ENCODE measurements around the gene PPM1L.

GRCh38 chr3:160773722-160774121 lies 17.7 kb downstream of the PPM1L start:
- TF ChIP-seq EP300 (IDR thresholded peaks at IDR 0.05) (no peak), POLR2A (IDR thresholded peaks at IDR 0.05; ENCODE audit: low read depth) (no peak), POLR2AphosphoS5 (IDR thresholded peaks at IDR 0.05) (no peak)
- TF ChIP-seq, protein P1, sequence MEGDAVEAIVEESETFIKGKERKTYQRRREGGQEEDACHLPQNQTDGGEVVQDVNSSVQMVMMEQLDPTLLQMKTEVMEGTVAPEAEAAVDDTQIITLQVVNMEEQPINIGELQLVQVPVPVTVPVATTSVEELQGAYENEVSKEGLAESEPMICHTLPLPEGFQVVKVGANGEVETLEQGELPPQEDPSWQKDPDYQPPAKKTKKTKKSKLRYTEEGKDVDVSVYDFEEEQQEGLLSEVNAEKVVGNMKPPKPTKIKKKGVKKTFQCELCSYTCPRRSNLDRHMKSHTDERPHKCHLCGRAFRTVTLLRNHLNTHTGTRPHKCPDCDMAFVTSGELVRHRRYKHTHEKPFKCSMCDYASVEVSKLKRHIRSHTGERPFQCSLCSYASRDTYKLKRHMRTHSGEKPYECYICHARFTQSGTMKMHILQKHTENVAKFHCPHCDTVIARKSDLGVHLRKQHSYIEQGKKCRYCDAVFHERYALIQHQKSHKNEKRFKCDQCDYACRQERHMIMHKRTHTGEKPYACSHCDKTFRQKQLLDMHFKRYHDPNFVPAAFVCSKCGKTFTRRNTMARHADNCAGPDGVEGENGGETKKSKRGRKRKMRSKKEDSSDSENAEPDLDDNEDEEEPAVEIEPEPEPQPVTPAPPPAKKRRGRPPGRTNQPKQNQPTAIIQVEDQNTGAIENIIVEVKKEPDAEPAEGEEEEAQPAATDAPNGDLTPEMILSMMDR (IDR thresholded peaks at IDR 0.05): no peak
